GM15510 (cell line): Measurements from ENCODE around the gene TRPT1.

Experiments used
- POLR2A ChIP-seq: IDR thresholded peaks from 3 replicates; pipeline ENCODE4 v1.6.1; 2011; ENCODE audit warnings: borderline replicate concordance; ENCODE audit not compliant: insufficient read length; ENCODE audit errors: extremely low read depth

TRPT1 gene

DNA sequence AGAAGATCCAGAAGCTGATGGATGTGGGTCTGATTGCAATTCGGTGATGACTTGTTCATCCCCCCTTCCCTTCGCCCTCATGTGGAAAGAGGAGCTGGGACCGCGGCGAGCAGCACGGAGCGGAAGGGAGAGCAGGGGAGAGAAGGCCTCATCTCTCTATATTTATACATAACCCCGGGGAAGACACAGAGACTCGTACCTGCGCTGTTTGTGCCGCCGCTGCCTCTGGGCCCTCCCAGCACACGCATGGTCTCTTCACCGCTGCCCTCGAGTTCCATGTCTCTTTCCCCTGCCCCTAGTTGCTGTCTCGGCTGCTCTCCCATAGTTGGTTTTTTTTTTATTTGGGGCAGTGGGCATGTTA lies 21.9 kb downstream of the TRPT1 start:
- no peak for TF ChIP-seq POLR2A

DNA sequence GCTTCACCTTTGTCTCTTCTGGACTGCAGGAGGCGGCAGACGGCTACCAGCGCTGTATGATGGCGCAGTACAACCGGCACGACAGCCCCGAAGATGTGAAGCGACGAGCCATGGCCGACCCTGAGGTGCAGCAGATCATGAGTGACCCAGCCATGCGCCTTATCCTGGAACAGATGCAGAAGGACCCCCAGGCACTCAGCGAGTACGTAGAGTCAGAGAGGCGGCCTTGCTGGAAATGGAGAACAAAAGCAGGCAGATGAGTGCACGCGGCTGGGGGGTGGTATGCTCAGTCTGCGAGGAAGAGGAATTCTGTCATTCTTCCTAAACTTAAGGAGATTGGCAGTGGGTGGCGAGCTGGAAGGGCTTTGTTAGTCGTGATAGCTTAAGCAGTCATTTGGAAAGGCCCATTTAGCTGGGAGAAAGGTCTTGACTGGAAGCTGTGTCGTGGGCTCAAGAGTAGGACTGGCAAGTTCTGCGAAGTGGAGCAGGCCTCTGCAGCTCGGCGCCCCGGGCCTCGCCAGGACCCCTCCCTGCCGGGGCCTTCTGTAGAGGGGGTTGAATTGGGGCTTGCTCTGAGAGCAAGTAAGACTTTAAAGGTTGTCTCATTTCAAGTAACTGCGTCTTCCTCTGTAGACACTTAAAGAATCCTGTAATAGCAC lies 22.4 kb downstream of the TRPT1 start:
- TF ChIP-seq POLR2A, result no peak

DNA sequence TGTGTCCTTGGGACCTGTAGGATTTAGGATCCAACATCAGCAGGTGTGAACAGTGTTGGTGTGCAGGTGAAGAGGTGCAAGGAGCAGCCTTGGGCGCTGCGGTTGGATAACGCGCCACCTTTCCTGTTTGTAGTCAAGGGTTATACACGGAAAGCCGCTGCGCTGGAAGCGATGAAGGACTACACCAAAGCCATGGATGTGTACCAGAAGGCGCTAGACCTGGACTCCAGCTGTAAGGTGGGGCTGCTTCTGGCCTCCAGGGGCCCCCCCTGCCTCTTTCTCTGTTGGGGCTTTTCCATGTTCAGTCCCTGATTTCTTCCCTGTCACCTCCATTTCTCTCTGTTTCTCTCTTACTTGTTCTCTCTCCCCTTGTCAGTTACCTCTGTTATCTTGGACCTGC lies 23.0 kb downstream of the TRPT1 start:
- TF ChIP-seq POLR2A, result no peak

DNA sequence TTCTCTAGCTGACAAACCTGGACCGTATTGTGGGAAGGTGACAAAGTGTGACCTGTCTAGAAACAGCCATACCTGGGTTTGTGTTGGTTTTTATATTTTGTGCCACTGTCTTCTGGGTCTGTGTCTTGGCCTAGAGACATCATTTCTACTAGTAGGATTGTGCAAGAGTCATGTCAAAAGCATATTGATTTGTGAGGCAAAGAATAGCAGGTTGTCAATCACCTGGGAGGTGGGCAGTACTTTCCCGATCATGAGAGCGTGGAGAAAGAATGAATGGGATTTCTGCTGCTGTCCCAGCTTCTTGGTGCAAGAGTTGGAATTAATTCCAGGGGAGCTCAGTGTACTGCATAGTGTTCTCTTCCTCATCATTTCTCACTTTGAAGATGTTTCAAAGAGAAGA lies 24.4 kb downstream of the TRPT1 start:
- TF ChIP-seq POLR2A, result no peak

DNA sequence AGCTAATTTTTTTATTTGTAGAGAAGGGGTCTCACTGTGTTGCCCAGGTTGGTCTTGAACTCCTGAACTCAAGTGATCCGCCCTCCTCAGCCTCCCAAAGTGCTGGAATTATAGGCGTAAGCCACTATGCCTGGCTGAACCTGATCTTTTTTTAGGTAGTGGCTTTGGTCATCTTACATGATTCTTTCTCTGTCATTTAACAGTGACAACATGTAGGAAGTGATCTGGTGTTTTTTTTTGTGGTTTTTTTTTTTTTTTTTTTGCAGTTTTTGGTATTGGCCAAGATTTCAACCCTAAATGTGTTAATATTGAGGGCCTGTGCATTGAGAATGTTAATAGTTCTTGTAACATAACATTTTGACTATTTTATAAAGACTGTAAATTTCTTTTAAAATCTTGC lies 27.5 kb downstream of the TRPT1 start:
- no peak for TF ChIP-seq POLR2A

DNA sequence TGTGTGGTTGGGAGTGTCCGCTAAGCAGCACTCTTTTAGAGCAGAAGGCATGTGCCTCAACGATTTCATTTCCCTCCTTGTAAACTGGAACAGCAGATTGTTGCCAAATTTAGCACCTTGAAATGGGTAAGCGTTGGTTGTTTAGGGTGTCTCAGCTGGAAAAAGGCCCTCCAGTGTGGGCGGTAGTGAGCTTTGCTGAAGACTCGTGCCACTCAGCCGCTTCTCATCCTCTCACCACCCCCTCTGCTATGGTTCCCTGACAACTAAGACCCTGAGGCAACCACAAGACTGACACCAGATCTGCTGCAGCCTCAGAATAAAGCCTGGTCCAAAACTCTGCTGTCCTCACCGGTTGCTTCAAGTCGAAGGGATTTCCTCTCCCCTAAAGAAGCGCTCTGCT lies 29.4 kb downstream of the TRPT1 start:
- TF ChIP-seq POLR2A, result no peak

DNA sequence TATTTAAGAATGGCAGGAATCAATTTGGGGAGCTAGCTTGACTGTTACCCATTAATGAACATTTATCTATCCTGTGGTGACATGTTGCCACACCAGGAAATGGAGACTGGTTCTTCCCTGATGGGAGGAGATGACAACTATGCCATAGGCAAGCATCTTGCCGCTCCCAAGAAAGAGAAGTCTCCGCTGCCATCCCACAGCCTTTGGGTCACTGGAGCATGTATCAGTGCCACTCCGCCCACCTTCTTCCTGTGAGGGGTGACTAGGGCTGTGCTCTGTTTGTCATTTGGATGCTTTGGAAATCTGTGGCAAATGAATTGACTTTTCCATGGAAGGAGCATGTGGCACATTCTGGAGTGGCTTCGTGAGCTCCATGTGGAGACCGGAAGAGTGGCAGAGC lies 33.6 kb downstream of the TRPT1 start:
- TF ChIP-seq POLR2A, result no peak

DNA sequence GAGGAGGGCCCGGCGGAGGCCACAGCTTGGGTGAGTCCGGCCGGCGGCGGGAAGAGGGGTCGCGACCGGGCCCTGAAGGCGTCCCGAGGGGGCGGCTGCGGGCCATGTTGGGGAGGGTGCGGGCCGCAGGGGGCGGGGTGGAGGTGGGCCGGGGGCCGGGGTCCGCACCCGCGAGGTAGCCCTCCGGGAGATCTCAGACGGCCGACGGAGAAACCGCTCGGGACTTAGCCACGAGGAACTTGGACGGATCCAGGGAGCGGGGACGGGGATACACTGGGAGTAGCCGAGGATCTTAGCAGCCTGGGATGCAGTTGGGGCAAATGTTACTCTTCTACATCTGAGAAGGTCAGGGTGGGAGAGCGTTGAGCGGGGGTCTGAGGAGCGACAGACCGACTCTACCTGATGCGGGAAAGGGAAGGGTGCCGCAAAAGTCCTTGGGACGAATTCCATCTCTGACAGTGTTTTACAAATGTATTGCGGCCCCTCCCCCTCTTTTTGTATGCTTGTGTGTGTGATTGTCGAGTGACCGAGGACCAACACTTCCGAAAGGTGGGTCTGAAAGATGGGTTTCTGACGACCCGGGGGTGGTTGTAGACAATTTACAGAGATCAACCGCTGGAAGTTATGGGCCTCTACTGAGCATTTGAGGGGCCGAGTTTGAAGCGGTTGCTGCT lies 39.4 kb downstream of the TRPT1 start:
- TF ChIP-seq POLR2A, result no peak

DNA sequence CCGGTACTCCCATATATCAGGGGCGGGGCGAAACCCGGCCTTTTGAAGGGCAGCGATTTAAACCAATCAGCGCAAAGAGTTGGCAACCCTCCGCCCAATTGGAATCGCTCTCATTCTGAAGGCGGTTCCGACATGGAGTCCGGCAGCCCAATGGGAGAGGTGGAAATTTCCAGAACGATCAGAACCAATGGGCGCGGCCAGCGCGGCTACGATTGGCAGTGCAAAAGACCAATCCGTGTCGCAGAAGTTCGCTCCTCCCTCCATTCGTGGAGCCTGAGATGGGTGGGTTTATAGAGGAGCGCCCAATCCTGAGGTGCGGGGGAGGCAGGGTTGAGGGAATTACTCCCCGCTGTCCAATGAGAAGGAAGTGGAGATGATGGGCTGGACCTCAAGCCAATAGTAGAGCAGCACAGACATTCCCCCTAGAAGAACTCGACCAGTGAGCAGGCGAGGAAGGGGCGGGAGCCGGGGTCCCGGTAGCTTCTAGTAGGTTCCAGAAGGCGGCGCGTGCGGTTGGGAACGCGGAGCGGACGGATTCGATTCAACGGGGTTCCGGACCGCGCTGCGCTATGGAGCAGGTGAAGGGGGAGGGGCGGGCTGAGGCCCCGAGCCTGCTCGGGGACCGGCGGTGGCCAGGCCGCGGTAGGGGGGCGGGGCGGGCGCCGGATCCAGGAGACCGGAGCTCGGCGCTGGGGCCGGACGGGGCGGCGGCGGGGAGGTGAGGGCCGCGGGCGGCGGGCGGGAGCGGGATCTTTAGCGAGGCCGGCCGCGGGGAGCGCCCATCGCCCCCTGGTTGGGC lies 40.1 kb downstream of the TRPT1 start, which contains the start of gene STIP1:
STIP1 (plus strand) TSS at position 479 of the 799 bp plus-strand sequence; CDS start at position 570, 91 bp downstream.
- peak; percentile 82 for TF ChIP-seq POLR2A

DNA sequence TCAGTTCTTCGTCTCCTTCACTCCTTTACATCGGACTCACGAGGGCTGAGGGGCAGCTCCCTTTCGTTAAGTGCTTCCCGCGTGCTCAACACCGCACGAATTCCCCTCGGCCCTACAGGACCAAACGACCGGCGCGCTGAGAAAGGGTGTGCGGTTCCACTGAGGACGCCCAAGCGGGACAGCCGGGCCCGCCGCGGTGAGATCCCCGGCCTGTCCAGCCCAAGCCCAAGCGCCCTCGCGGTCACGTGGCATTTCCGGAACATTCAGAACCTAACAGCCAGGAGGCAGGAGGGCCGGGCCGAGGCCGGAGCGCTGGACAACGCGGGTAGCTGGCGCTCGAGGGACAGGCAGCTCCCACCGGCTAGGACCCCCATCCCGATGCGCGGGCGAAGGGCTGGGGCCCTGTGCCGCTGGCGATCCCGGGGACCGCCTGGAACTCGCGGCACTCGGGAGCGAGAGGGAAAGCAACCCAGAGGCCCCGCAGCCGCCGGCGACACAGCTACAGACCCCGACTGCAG lies 40.8 kb downstream of the TRPT1 start:
- TF ChIP-seq POLR2A, result peak; percentile 99

DNA sequence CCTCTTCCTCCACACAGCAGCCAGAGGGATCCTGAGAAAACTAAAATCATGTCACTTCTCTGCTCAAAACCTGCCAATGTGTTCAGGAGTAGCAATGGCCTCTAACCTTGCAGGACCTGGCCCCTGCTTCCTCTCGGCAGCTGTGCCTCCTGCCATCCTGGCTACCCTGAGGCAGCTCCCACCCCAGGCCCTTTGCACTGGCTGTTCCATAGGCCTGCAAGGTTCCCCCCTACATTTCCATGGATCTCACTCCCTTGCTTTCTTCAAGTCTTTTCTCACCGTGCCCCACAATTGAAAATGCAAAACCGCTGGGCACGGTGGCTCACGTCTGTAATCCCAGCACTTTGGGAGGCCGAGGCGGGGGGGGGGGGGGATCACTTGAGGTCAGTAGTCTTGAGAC lies 42.1 kb downstream of the TRPT1 start:
- no peak for TF ChIP-seq POLR2A

DNA sequence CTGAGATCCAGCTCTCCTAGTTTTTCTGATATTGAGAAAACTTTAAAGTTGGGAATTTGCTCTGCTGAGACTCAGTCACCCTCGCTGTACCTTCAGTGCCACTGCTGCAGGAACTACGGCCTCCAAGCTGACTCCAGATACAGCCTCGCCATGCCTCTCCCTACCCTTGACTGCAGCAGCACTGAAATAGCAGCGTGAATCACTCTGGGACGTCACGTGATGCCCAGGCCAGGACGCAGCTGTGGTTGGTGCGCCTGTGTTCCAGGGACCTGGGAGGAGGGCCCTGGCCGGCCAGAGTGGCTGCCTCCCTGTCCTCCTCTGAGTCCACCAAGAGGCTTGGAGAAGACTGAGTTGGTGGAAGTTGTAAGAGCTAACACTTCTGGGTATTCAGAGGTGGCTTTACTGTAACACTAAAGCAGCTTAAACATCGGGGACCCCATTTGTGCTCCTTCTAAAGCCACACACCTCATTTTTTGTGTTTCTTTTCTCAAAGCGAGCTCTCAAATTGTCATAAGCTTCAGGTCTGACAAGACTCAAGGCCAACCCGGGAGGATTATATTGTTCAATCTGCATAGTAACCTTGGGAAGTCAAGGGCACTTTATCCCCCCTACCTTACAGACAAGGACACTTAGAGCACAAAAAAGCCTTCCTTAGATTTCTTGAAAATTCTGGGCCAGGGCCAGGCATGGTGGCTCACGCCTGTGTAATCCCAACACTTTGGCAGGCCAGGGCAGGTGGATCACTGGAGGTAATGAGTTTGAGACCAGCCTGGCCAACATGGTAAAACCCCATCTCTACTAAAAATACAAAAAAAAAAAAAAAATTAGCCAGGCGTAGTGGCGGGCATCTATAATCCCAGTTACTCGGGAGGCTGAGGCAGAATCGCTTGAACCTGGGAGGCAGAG lies 44.2 kb downstream of the TRPT1 start:
- TF ChIP-seq POLR2A, result peak; percentile 43

DNA sequence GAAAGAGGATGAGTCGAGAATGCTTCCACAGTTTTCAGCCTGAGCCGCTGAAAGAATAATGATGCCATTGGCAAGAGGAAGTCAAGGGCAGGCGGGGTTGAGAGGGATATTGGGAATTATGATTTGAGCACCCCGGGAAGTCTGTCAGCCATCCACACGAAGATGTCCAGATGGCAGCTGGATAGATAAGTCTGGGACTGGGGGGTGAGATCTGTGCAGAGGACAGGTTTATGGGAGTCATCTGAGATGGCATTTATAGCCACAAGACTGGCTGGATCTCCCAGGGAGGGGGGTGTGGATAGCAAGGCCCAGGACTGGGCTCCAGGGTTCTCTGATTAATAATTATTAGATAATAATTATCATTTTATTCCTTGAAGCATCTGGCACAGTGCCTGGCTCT lies 45.1 kb downstream of the TRPT1 start:
- TF ChIP-seq POLR2A, result no peak

DNA sequence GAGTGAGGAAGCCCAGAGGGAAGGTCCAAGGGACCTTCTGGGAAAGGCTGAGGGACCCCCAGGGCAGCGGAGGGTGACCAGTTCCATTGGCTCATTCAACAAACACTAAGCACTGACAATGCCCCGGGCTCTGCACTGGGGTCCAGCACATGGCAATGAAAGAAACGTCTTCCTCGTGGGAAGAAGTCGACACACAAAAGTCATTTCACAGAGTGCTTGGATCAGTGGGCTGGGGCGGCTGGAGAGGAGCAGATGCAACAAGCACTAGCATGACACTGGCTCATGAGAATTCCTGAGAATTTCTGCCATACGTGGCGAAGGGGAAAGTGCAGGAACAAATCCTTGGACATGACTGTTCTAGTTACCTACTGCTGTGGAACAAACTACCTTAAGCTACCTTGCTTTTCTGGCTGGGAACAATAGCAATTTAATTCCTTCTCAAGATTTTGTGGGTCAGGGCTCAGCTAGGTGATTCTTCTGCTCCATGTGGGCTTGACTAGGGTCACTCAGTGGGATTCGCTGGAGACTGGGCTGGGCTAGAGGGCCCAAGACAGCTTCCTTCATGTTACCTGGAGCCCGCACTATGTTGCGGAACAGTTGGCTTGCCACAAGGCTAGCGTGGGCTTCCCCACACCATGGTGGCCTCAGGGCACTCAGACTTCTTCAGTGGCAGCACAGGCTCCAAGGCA lies 46.9 kb downstream of the TRPT1 start:
- no peak for TF ChIP-seq POLR2A
